Umbilical cord (tissue), 2 donors: Measurements from ENCODE around the gene BCOR. TPM values are rescaled to one million over a fixed set of nuclear protein-coding genes. Genes with fewer than 3 reads are reported as not detected.

ENCODE experiments used
- DNase-seq: peaks from one replicate; pipeline ENCODE4 v3.0.0-alpha.2; 2015; ENCODE audit warnings: low spot score
- total RNA-seq: library from RNA; depleted of rRNA; stranded (reverse); fragments of >200 nt; gene quantifications from one replicate; pipeline ENCODE4 v1.2.3, GENCODE V29; 2014; ENCODE audit warnings: low replicate concordance; ENCODE audit not compliant: insufficient read depth

The BCOR gene
- total RNA-seq, 1 donor from 2014 or later = 16.1 TPM

DNA sequence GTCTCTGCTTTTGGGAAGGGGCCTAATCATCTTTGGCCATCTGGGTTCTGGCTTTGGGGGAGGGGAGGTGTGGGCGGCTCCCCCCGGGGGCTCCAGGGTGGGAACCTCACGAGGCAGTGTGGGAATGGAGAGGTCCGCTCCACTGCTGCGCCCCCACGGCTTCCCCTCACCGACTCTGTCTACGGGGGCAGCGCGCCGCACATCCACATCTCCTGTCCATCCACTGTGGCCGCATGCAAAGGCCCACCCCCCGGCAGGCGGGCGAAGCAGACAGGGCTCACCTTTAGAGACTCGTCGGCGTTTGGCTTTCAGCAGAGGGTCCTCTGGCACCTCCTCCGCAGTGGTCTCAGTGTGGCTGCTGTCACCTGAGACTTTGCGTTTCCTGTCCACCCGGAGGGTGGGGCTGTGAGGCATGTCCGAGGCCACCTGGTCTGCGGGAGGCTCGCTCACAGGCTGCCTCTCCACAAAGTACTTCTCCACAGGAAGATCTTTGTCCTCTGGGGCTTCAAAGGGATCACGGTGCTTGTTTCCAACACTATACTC, 33.6 kb downstream of the BCOR start:
- no peak for DNase-seq

DNA sequence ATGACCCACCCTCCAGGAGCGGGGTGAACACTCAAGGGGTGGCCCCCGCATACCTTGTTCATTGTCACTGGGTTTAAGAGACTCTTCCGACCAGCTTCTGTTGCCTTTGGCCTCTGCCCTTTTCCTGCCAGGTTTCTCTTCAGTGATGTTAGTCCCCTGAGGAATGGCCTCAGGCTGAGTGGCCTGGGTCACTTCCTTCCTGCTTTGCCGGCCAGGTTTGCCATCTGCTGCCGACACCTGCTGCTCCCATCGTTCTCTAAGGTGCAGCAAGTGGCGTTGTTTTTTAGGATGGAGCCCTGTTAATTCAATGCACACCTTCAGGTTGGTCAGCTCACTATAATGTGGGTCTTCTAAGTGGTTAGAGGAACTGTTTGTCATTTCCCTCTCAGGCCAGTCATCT, 34.2 kb downstream of the BCOR start:
- no peak for DNase-seq

DNA sequence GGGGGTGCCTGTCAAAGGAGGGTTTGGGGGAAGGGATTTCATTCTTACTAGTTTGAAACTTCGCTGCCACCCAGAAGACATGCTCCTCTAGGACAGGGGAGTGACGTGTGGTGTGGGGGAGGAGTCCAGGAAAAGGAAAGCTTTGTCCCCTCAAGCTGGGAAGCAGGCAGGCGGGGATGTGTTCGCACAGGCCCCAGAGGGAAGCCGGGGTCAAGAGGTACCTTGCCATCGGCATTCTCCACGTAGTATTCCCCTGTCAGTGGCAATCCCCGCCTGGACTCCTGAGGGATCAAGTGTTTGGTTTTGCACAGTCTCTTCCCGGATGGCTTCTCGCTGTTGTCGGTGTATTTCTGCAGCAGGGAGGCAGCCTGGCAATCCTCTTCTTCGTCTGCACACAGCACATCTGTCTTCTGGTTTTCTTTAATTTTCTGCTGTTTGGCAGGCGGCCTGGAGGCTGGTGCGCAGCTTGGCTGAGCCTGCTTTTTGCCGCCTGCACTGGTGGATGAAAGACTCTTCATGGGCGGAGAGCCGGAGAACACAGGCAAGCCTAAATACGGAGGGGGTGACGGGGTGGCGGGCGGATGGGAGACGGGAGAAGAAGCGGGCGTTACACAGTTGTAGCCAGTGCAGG, 35.1 kb downstream of the BCOR start:
- peak; percentile 84 for DNase-seq

DNA sequence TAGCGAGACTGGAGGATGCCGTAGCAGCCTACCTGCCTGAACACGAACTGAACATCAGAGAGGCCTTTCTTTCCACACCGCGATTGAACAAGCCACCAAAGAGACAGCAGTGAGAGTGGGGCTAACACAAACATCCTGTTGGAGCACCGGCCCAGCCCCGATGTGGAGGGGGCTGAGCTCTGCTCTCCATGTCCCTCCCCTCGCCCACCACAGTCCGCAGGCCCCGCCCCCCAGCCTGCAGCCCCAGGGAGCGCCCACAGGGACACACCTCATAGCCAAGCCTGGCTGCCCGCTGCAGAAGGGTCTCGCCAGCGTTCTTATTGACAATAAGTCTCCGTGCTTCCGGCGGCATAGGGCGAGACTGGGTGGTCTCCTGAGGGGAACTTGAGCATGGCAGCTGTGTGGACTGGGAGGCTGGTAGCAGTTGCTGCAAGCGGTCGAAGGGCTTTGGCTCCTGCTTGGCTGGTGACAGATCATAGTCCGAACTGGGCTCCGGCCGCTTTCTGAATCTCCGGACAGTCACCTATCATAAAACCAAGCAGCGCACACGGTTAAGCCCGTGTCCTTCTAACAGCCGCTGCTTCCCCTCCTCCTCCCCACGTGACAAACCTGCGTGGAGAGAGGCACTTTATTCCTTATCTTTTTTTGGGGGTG, 35.8 kb downstream of the BCOR start:
- peak; percentile 27 for DNase-seq

DNA sequence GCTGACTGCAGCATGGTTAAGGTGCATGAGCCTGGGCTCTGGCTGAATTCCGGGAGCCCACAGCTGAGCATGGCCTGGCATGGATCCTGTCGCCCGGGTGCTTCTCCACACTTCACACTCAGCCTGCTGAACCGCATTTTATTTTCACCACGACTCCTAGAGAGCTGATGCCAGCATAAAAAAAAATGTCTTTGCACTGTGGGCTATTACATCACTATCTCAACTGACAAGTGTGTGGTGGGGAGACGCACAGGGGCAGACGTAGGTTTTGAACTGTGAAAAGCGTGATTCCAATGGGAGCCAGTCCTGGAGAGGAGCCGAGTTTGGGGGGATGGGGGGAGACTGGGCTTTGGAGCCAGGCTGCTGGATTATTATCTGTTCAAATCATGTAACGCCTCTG, 36.8 kb downstream of the BCOR start:
- no peak for DNase-seq

DNA sequence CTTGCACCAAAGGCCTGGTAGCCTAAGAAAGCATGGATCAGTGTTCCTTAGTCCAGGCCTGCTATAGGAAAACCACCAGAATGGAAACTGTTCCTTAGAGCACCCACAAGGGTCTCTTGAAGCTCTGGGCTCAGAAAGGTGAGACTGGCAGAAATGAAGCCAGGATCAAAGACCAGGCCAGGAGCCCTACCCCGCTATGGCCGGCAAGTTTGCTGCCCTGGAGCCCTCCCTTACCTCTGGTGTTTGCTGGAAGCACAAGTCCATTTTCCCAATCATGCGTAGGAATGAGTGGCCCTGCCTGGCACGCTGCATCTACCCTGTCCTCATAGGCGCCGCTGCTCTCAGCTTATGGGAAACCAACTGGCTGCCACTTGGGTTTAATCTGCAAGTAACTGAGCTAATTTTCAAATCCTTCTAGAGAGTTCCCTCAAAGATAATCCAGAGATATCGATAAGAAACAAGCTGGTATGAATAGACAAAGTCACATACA, 37.4 kb downstream of the BCOR start:
- DNase-seq = no peak

DNA sequence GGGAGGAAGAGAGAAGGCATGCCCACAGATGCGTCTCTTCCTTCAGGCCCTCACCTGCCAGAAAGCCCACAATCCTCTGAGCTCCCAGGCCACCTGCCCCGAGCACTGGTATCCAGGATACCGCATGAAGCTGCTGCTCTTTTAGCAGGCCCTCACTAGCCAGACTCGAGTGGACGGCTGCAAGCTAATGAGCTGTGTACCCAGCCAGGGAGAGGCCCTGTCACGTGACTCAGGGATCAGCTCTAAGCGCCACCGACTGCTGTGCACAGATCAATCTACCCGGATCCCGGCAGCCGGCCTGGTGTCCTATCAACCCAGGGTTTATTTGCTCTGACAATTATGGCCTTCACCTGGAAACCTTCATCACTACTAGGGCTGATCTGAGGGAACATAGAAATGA, 39.0 kb downstream of the BCOR start:
- no peak for DNase-seq

DNA sequence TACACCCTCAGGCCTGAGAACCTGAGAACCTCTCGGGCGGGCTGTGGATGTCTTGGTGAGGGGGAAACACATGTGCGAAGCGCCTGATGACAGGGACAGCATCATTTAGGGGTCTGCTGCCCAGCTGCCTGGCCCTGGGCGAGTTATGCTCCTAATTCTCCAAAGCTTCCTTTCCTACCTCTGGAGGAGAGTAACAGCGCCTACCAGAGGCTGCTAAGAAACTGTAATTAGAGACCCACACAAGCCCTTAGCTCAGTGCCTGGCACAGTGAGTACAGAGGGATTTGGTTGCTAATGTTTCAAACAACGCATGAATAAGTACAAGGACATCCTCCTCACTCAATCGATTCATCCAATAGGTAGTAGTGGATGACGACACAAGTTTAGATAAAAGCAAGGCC, 40.4 kb downstream of the BCOR start:
- DNase-seq = no peak

DNA sequence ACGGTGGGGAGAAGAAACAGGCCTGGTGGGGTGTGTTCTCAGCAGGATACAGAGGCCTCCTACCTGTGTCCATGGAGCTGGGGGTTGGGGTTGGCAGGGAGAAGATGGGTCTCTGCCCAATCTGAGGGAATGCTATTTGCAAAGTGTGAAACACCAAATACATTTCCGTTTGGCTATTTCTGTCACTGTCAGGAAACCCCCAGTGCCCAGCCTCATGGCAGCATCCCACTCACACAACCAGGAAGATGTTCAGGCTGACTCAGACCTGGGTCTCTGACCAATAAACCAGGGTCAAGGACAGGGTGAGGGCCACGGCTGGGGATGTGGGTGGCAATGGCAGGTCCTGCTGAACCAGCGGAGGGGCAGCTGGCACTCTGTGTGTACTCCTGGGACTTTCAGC, 41.3 kb downstream of the BCOR start:
- DNase-seq = no peak

DNA sequence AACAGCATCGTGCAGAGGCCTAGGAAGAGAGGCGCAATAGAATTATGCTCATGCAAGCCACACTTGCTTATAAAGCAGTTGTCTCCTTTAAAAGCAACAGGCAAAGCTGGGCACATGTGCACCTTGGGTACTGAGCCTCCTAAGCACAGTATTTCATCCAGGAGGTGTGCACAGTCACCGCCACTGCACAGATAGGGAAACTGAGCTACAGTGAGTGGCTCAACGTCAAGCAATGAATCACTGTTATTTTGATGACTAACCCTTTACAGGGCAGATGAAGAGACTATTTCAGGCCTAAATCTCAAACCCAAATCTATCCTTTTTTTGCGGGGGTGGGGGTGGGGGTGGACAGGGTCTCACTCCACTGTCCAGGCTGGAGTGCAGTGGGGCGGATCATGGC, 42.3 kb downstream of the BCOR start:
- DNase-seq = no peak

DNA sequence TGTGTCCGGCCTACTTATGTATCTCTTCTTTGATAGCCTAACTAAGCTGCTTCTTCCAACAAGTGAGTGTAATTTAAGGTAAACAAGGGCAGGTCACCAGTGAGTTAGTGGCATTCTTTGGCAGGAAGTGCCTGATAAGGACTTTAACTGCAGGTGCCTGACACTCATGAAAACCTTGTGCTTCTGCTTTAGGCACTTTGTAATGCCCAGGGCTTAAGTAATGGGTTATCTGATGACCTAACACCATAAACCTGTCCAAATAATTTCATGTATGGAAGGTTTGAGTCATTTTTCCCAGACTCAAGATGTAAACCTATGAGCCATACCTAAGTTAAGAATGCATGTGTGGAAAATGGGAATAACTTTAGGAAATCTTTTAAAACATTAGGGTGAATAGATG, 43.0 kb downstream of the BCOR start:
- DNase-seq = no peak

DNA sequence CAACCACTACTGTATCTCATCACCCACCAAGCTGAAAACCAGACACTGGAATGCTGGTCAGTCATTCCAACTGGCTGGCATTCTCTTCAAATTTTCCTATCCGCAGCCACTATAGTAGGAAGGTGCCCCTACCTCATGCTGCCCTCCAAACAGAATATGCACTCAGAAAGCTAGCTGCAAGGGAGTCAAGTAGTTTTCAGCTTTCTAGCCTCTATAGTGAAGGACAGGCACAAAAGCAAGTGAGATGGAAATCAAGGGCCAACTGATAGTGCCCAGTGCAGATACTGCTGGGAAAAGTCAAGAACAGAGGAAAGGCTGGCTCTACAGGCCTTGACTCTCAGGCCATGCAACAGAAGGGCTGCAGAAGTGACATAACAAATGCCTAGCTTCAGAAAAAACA, 47.2 kb downstream of the BCOR start:
- no peak for DNase-seq

DNA sequence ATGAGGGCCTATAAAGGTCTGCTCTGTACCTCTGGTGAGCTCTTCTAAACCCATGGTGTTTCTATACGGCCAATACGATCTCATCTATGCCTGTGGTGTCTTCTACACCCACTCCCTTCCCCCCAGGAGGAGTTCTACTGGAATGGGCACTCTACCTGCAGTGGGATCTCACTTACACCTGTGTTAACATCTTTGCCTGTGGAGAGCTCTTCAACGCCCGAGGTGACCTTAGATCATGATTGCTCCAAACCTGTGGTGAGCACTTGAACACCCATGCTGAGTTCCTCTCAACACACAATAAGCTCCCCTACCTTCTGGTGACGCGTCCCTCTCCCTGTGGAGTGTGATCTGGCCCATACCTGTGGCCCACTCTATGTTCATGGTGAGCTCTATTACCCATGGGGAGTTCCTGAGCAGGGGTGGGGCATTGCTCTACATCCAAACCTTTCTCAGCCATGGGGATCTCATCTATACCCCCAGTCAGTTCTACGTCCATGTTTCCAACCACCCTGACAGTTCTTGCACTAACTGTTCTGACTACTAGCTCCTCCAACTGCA, 48.6 kb downstream of the BCOR start:
- no peak for DNase-seq

DNA sequence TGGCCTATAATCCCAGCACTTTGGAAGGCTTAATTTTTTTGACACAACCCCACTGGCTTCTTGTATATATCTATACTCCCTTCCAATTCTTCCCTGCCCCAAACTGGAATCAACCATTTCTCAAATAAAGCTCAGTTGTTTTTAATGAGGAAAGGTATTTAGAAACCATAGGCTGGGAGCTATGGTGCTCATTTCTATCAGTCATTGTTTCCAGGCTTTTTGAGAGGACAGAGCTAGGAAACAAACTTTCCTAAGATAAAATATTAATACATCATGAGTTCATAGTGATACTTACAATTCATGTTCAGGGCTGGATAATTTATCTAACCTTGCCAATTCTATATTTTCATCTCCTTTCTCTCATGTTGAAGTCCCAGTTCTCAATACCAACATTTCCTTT, 50.3 kb downstream of the BCOR start:
- no peak for DNase-seq

DNA sequence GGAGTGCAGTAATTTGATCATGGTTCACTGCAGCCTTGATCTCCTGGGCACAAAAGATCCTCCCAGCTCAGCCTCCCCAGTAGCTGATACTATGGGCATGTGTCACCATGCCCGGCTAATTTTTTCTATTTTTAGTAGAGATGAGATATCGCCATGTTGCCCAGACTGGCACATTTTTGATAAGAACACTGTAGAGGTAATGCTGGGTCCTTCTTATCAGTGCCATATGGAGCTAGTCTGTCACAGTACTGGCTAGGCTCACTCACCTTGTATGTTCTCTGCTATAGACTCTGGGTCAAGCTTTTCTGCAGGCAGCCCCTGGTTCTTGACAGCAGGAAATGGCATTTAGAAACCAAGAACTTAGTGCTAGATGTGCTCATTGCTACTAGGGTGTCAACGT, 53.9 kb downstream of the BCOR start:
- no peak for DNase-seq

DNA sequence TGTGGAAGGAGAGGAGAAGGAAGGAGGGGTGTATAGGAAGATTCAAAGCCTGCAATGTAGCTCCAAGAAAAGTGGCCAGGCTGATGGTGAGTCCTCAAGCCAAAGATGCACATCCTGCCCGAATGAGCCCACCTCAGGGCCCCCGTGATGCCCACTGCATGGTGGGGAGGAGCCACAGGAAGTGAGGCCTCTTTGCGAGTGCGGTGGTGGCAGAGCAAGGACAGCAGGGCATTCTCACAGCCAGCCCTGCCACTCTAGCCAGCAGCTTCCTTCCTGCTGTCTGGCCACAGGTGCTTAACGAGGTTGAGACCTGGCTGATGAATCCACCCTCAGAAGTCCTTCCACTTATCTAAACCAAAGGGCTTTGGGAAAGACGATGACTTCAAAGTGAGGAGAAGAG, 55.8 kb downstream of the BCOR start:
- no peak for DNase-seq

DNA sequence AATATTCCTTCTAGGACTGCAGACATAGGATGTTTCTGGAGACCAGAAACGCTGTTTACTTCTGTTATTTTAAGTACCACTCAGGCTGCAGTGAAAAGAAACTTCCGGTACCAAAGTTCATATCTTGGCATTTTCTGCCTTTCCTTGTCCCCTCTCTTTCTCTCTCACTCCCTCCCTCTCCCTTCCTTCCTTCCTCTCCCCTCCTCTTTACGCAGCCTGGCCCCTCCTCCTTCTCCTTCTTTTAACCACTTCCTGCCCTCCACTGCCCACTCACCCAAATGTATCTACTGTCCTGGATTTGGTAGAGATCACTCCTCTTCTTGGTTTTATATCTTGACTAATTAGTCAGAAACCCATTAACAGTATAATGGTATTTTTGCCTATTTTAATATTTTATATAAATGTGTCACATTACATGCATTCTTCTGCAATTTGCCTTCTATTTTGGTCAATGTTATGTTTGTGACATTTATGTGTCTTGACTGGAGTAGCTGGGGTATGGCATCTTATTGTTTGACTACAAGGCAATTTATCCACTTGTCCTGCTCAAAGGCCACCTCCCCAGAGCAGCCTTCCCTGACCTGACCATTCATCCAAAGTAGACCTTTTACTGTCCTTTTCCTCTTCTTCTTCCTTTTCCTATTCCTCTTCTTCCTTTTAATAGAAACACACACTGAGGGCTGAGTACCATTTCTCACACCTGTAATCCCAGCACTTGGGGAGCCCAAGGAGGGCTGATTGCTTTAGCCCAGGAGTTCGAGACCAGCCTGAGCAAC, 56.9 kb downstream of the BCOR start:
- DNase-seq = no peak

DNA sequence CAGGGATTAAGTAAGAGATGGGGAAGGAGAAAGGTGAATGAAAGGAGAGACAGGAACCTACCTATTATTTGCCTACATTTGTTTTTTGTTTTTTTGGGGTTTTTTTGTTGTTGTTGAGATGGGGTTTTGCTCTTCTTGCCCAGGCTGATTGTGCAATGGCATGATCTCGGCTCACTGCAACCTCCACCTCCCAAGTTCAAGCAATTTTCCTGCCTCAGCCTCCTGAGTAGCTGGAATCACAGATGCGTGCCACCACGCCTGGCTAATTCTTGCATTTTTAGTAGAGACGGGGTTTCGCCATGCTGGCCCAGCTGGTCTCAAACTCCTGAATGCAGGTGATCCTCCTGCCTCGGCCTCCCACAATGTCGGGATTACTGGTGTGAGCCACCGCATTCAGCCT, 57.9 kb downstream of the BCOR start:
- no peak for DNase-seq

DNA sequence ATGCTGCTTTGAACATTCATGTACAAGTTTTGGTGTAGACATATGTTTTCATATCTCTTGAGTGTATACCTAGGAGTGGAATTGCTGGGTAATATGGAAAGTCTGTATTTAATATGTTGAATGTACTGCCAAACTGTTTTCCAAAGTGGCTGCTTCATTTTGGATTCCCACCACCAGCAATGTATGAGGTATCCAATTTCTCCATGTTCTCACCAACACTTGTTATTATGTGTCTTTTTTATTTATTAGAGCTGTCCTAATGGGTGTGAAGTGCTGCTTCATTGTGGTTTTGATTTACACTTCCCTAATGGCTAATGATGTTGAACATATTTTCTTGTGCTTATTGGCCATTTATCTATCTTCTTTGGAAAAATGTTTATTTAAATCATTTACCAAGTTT, 60.4 kb downstream of the BCOR start:
- no peak for DNase-seq

DNA sequence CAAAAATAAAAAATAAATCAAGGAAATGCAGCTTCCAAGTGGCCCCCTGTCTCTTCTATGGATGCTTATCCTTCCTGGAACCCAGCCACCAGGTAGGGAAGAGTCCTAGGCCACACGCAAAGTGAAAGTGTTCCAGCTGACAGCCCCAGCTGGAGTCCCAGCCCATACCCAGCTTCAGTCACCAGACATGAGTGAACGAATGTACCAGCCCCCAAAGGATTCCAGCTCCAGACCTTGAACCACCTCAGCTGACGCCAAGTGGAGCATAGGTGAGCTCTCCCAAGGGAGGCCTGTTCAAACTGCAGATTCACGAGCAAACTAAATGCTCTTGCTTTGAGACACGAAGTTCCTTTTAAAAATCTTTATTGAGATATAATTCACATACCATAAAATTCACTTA, 62.0 kb downstream of the BCOR start:
- DNase-seq = no peak

DNA sequence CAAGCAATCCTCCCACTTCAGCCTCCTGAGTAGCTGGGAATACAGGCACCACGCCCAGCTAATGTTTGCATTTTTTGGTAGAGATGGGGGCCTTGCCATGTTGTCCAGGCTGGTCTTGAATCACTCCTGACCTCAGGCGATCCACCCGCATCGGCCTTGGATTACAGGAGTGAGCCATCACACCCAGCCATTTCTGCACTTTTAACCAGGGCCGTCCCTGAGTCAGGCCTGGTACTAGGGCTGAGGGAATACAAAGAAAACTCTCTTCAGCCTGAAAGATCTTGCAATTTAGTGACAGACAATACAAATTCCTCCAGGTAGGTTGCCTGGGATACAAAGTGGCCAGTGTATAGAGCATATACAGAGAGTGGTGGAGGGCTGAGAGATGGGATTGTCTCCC, 65.8 kb downstream of the BCOR start:
- no peak for DNase-seq

DNA sequence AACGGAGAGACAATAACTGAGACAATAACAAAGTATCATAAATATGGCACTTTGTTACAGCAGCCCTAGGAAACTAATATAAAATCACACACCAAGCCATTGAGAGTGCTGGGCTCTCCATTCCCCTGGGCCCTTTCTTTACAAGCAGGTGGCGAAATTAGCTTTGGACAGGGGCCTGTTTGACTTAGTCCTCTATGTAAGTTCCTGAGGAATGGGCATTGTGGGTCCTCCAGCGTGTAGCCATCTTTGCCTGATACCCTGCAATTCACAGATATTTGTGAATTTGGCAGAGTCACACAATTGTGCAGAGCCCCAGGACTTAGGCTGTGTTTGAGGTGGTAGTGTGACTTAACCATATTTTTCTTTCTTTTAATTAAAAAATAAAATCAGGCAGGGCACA, 67.6 kb downstream of the BCOR start:
- DNase-seq = no peak
